ENCODE measurements around the gene LDHD. TPM values are rescaled to one million over a fixed set of nuclear protein-coding genes. Genes with fewer than 3 reads are reported as not detected.
A peak's percentile ranks its signal among the peaks of the same experiment; 100 is the strongest.

Gene LDHD
- total RNA-seq, 4 donors from 2014 or later = 5.1 to 12.8 (median 8.6) TPM

DNA sequence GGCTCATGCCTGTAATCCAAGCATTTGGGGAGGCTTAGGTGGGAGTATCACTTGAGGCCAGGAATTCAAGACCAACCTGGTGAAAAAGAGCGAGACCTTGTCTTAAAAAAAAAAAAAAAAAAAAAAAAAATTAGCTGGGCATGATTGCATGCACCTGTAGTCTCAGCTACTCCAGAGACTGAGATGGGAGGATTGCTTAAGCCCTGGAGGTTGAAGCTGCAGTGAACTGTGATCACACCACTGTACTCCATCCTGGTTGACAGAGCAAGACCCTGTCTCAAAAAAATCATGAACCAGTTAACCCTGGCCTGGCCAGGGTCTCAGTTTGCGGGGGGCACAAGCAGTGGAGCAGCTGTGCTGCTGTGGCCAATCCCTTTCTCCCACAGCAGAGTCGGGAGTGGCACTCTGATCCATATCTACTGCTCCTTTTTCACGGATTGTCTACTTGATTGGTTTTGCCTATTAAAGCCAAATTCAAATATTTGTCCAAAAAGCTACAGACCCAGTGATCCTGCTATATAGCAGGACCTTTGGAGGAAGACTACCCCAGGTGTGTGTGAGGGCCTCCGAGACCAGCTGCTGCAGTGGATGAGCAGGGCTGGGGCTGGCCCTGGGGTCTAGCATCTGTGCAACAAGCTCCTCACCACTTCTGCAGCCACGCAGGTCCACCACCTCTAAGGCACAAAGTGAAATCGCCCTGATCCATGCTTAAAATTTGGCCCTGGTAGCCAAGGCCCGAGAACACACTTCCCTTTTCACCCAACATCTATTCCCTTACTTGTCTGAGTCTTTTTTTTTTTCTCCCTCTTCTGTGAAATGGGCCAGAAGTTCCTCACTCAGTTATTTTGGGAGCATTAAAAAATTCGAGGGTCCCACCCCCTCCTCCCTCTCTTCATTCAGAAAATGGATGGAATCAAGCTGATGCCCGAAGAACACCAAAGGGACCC lies 48.2 kb downstream of the LDHD start:
- 96 to 97% methylated on average over 5 to 8 of the region's 10 CpGs for WGBS, 2 donors (ENCODE audit: low coverage in 1 of 2)
- TF ChIP-seq EP300 (IDR thresholded peaks at IDR 0.05) (no peak), POLR2AphosphoS5 (IDR thresholded peaks at IDR 0.05) (no peak), POLR2A (IDR thresholded peaks at IDR 0.05) (no peak)
- TF ChIP-seq, protein P1, sequence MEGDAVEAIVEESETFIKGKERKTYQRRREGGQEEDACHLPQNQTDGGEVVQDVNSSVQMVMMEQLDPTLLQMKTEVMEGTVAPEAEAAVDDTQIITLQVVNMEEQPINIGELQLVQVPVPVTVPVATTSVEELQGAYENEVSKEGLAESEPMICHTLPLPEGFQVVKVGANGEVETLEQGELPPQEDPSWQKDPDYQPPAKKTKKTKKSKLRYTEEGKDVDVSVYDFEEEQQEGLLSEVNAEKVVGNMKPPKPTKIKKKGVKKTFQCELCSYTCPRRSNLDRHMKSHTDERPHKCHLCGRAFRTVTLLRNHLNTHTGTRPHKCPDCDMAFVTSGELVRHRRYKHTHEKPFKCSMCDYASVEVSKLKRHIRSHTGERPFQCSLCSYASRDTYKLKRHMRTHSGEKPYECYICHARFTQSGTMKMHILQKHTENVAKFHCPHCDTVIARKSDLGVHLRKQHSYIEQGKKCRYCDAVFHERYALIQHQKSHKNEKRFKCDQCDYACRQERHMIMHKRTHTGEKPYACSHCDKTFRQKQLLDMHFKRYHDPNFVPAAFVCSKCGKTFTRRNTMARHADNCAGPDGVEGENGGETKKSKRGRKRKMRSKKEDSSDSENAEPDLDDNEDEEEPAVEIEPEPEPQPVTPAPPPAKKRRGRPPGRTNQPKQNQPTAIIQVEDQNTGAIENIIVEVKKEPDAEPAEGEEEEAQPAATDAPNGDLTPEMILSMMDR (IDR thresholded peaks at IDR 0.05) = no peak
- Histone ChIP-seq H3K27ac (no peak overlapping the region), H3K9me3 (no peaks in the 10 kb centered on the region), H3K36me3 (no peaks in the 10 kb centered on the region), H3K27me3 (no peaks in the 10 kb centered on the region), H3K4me1 (peaks cover 0 to 35% (median 0%) of the 10 kb centered on the region in 3 donors), H3K4me3 (no peak overlapping the region)
- ATAC-seq = no peak

DNA sequence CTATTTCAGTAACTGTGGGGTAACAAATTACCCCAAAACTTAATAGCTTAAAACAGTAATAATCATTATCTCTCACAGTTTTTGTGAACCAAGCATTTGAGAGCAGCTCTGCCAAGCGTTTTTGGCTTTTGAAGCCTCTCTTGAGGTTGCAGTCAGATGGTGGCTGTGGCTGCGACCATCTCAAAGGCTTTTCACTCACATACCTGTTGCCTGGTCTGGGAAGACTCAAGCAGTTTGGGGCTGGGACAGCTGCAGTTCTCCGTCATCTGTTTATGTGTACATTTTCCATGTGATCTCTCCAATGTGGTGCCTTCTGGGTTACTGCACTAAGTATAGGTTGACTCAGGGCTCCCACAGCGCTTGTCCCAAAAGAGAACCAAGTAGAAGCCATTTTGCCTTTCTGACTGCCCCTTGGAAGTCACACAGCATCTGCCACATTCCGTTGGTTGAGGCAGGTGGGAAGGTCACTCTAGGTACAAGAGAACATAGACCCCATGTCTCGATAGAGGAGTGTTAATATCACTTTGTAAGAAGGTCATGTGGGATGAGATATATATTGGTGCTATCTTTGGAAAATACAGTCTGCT lies 49.6 kb downstream of the LDHD start:
- WGBS, 2 donors (ENCODE audit: low coverage in 1 of 2) = 76 to 83% methylated on average over 3 to 4 of the region's 6 CpGs
- no peak for TF ChIP-seq POLR2A (IDR thresholded peaks at IDR 0.05)
- TF ChIP-seq, protein P1 (IDR thresholded peaks at IDR 0.05) = no peak
- no peak for TF ChIP-seq POLR2AphosphoS5 (IDR thresholded peaks at IDR 0.05)
- no peak for TF ChIP-seq EP300 (IDR thresholded peaks at IDR 0.05)
- H3K27ac ChIP-seq = no peak overlapping the region
- H3K27me3 ChIP-seq = no peaks in the 10 kb centered on the region
- ATAC-seq = no peak
- no peaks in the 10 kb centered on the region for H3K9me3 ChIP-seq
- H3K36me3 ChIP-seq = no peaks in the 10 kb centered on the region
- H3K4me3 ChIP-seq = no peak overlapping the region
- peaks cover 0 to 49% (median 11%) of the 10 kb centered on the region in 3 donors for H3K4me1 ChIP-seq

DNA sequence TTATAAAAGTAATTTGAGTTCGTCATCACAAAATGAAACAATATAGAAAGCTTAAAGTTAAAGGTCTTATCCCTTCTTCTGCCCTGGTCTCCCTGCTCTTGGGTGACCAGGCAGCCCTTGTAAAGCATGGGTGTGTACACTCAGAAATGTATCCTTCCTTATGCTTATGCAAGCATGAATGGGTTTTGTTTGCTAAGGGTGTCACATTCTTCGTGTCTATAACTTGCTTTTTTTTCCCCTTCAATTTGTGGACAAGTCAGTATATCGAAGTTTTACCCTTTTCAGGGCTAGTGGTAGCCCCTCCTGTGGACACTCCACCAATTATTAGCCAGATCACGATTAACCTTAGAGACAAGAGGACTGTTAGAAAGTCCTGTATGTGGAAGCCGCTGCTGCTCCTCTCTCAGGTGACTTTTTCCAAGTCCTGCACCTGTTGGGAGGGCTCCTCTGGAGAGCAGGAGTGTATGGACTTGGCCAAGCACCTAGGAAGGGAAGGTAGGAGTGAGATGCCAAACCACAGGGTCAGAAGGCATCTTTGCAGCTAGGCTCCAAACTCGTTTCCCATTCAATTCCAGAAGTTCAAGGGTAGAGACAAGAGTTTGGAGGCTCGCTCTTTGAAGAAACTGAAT lies 50.9 kb downstream of the LDHD start:
- WGBS, 2 donors (ENCODE audit: low coverage in 1 of 2) = 67 to 81% methylated on average over 3 to 6 of the region's 7 CpGs
- H3K4me1 ChIP-seq = peaks cover 0 to 63% (median 14%) of the 10 kb centered on the region in 3 donors
- H3K36me3 ChIP-seq = no peaks in the 10 kb centered on the region
- H3K9me3 ChIP-seq = no peaks in the 10 kb centered on the region
- no peaks in the 10 kb centered on the region for H3K27me3 ChIP-seq
- ATAC-seq = no peak
- TF ChIP-seq EP300 (IDR thresholded peaks at IDR 0.05) = no peak
- TF ChIP-seq POLR2A (IDR thresholded peaks at IDR 0.05) = no peak
- TF ChIP-seq POLR2AphosphoS5 (IDR thresholded peaks at IDR 0.05) = no peak
- TF ChIP-seq, protein P1 (IDR thresholded peaks at IDR 0.05) = no peak
- no peak overlapping the region for H3K4me3 ChIP-seq
- peak overlapping the region in 2 of 4 donors; percentile 15 to 77 for H3K27ac ChIP-seq

DNA sequence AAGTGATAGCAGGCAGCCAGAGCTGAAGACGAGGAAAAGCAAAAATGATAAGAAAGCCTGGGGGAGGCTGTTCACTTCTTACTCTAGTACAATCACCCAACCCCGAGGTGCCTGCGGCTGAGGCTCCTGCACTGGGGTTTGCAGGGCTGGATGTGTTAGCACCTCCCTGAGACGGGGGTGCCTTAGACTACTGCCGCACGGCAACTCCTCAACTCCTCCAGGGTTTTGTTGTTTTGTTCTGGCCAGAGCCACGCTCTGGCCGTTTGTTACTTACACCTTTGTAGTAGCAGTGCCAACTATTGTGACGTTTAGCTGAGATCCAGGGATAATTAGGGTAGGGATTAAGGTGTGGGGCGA lies 51.5 kb downstream of the LDHD start:
- Histone ChIP-seq H3K27me3 (no peaks in the 10 kb centered on the region), H3K9me3 (no peaks in the 10 kb centered on the region), H3K27ac (peak overlapping the region in 3 of 4 donors; percentile 15 to 77 (median 24)), H3K36me3 (no peaks in the 10 kb centered on the region), H3K4me1 (peaks cover 0 to 64% (median 14%) of the 10 kb centered on the region in 3 donors), H3K4me3 (no peak overlapping the region)
- WGBS, 2 donors (ENCODE audit: low coverage in 1 of 2) = 60 to 81% methylated on average over 6 to 9 of the region's 10 CpGs
- ATAC-seq = no peak
- TF ChIP-seq POLR2AphosphoS5 (IDR thresholded peaks at IDR 0.05) (no peak), POLR2A (IDR thresholded peaks at IDR 0.05) (no peak), EP300 (IDR thresholded peaks at IDR 0.05) (no peak)
- TF ChIP-seq, protein P1 (IDR thresholded peaks at IDR 0.05) = no peak
